ENCODE measurements around the gene DHX8. TPM values are rescaled to one million over a fixed set of nuclear protein-coding genes. Genes with fewer than 3 reads are reported as not detected.
"Not testable (repeated sequence)": the region's sequence is repeated elsewhere in the genome, so short reads cannot be mapped to it uniquely, and the experiment has no call there.

Gene DHX8
- total RNA-seq, 4 donors from 2014 or later: 31.7 to 35.1 (median 33.4) TPM

DNA sequence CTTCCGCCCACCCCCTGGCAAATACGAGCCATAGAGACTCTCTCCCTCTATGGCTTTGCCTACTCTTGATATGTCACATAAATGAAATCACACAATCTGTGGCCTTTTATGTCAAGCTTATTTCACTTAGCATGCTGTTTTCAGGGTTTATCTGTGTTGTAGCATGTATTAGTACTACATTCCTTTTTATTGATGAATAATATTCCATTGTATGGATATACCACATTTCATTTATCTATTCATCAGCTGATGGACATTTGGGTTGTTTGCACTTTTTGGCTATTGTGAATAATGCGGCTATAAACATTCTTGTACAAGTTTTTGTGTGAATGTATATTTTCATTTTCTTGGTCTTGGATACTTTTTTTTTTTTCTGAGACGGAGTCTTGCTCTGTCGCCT is 37.0 kb upstream of the DHX8 start:
- TF ChIP-seq EP300 (IDR thresholded peaks at IDR 0.05) (no peak), POLR2AphosphoS5 (IDR thresholded peaks at IDR 0.05) (no peak), POLR2A (IDR thresholded peaks at IDR 0.05; ENCODE audit: low read depth) (no peak)
- TF ChIP-seq, protein P1, sequence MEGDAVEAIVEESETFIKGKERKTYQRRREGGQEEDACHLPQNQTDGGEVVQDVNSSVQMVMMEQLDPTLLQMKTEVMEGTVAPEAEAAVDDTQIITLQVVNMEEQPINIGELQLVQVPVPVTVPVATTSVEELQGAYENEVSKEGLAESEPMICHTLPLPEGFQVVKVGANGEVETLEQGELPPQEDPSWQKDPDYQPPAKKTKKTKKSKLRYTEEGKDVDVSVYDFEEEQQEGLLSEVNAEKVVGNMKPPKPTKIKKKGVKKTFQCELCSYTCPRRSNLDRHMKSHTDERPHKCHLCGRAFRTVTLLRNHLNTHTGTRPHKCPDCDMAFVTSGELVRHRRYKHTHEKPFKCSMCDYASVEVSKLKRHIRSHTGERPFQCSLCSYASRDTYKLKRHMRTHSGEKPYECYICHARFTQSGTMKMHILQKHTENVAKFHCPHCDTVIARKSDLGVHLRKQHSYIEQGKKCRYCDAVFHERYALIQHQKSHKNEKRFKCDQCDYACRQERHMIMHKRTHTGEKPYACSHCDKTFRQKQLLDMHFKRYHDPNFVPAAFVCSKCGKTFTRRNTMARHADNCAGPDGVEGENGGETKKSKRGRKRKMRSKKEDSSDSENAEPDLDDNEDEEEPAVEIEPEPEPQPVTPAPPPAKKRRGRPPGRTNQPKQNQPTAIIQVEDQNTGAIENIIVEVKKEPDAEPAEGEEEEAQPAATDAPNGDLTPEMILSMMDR (IDR thresholded peaks at IDR 0.05): no peak
- WGBS: 98% methylated on average over 5 of the region's 5 CpGs
- Histone ChIP-seq H3K36me3 (no peaks in the 10 kb centered on the region), H3K27ac (replicated peaks in 1 of 4) (no peak overlapping the region), H3K4me1 (no peaks in the 10 kb centered on the region), H3K27me3 (no peaks in the 10 kb centered on the region), H3K4me3 (no peak overlapping the region), H3K9me3 (no peaks in the 10 kb centered on the region)
- no peak for DNase-seq (ENCODE audit: extremely low spot score)
- intact Hi-C loops (cut with DNase I): no loop called here

DNA sequence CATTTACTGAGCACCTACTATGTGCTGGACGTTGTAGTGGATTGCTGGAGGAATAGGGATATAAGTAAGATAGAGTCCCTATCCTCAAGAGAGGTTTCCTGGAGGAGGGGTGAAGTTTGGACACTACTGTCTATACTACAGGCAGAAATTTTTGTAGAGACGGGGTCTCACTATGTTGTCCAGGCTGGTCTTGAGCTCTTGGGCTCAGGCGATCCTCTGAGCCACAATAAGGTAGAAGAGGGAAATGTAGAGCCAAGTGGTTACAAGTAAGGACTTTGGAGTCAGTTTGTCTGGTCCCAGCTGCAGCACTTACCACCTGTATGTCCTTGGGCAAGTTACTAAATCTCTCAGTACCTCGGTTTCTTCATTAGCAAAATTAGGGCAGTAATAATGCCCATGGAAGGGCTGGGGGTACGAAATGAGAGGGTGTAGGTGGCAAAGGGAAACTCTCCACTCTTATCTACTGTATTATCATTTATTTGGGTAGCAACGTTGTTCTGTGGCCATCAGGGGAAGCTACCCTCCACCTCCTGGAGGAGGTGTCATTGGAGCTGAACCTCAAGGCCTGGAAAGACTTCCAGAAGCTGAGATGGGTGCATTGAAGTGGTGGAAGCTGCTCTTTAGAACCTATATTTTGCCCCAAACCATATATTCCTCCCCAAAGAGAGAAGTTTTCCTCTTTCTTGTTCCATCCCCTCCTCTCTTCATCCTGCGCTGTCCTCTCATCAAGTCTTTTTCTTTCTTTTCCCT is 34.9 kb upstream of the DHX8 start:
- TF ChIP-seq POLR2A (IDR thresholded peaks at IDR 0.05; ENCODE audit: low read depth) (no peak), POLR2AphosphoS5 (IDR thresholded peaks at IDR 0.05) (no peak), EP300 (IDR thresholded peaks at IDR 0.05) (no peak)
- TF ChIP-seq, protein P1 (IDR thresholded peaks at IDR 0.05): no peak
- Histone ChIP-seq H3K36me3 (no peaks in the 10 kb centered on the region), H3K4me3 (no peak overlapping the region), H3K27ac (replicated peaks in 1 of 4) (no peak overlapping the region), H3K9me3 (no peaks in the 10 kb centered on the region), H3K4me1 (no peaks in the 10 kb centered on the region), H3K27me3 (no peaks in the 10 kb centered on the region)
- DNase-seq (ENCODE audit: extremely low spot score): no peak
- 78% methylated on average over 7 of the region's 7 CpGs for WGBS
- intact Hi-C loops (cut with DNase I): no loop called here

DNA sequence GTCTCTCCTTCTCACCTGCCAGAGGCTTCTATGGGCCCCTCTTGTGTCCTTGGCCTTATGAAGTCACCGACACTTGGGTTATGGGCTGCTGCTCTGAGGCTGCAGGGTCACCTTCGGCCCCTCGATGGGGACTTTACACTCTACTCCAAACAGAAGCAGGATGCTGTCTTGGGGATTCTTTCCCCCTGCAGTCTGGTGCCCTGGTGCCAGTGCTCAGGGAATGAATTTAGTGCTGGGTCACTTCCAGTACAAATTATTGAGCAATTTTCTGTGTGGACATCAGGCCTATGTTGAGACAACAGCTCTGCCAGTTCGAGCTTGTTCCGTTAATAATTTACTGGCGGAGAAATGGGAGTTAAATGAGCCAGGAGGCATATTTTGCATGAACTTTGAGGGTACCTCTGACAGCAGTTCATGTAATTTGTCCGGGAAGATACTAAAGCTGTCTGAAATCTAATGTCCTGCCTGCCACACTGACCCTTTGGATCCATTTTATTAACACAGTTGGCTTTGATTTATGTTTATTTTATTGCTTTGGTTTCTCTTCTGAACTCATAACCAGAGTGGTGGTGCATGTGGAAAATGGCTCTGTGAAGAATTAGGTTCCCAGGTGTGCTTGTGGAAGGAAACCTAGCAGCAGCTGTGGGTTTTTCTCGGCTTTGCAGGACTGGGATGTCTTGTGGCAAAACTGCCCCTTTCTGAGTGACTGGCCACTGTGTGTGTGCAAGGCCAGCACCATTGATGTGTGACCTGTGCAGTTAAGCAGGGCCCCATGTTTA is 34.1 kb upstream of the DHX8 start:
- no peak for TF ChIP-seq POLR2AphosphoS5 (IDR thresholded peaks at IDR 0.05)
- TF ChIP-seq POLR2A (IDR thresholded peaks at IDR 0.05; ENCODE audit: low read depth): no peak
- TF ChIP-seq, protein P1 (IDR thresholded peaks at IDR 0.05): no peak
- no peak for TF ChIP-seq EP300 (IDR thresholded peaks at IDR 0.05)
- H3K4me1 ChIP-seq: no peaks in the 10 kb centered on the region
- intact Hi-C loops (cut with DNase I): no loop called here
- H3K36me3 ChIP-seq: no peaks in the 10 kb centered on the region
- no peak overlapping the region for H3K27ac ChIP-seq (replicated peaks in 1 of 4)
- H3K9me3 ChIP-seq: no peaks in the 10 kb centered on the region
- WGBS: 76% methylated on average over 8 of the region's 8 CpGs
- no peaks in the 10 kb centered on the region for H3K27me3 ChIP-seq
- DNase-seq (ENCODE audit: extremely low spot score): no peak
- no peak overlapping the region for H3K4me3 ChIP-seq

DNA sequence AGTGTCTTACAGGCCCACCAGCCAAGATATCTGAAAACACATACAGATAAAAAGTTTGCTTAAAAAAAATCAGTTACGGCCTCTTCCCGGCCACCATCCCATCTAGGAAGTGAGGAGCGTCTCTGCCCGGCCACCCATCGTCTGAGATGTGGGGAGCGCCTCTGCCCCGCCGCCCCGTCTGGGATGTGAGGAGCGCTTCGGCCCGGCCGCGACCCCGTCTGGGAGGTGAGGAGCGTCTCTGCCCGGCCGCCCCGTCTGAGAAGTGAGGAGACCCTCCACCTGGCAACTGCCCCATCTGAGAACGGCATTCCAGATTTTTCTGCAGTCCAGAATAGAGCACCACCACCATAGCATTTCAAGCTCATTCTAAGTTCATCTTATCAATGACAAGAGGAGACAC is 33.0 kb upstream of the DHX8 start:
- intact Hi-C loops (cut with DNase I); H3K4me1 ChIP-seq; H3K27ac ChIP-seq (replicated peaks in 1 of 4); H3K4me3 ChIP-seq; H3K9me3 ChIP-seq; DNase-seq (ENCODE audit: extremely low spot score); H3K36me3 ChIP-seq; H3K27me3 ChIP-seq: not testable (repeated sequence)
- 92% methylated on average over 16 of the region's 20 CpGs for WGBS

DNA sequence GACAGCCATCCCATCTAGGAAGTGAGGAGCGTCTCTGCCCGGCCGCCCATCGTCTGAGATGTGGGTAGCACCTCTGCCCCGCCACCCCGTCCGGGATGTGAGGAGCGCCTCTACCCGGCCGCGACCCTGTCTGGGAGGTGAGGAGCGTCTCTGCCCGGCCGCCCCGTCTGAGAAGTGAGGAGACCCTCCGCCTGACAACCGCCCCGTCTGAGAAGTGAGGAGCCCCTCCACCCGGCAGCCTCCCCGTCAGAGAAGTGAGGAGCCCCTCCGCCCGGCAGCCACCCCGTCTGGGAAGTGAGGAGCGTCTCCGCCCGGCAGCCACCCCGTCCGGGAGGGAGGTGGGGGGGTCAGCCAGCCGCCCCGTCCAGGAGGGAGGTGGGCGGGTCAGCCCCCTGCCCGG is 32.0 kb upstream of the DHX8 start:
- WGBS: 92% methylated on average over 15 of the region's 32 CpGs
- H3K36me3 ChIP-seq; H3K9me3 ChIP-seq; H3K27me3 ChIP-seq; H3K4me3 ChIP-seq; H3K27ac ChIP-seq (replicated peaks in 1 of 4); DNase-seq (ENCODE audit: extremely low spot score); intact Hi-C loops (cut with DNase I): not testable (repeated sequence)
- peaks cover 4 to 16% (median 11%) of the 10 kb centered on the region in 4 donors for H3K4me1 ChIP-seq

Data from esophagus muscularis mucosa (tissue), 4 donors.